ENCODE measurements around the gene C1QTNF5.

The C1QTNF5 gene

GRCh38 chr11:119342362-119343130 is 1.9 kb upstream of the C1QTNF5 start:
- TF ChIP-seq USF1 (IDR thresholded peaks at IDR 0.05), result no peak
- no peak for TF ChIP-seq TCF12 (IDR thresholded peaks at IDR 0.05; ENCODE audit: low read depth)
- no peak for TF ChIP-seq ZBTB7A (IDR thresholded peaks at IDR 0.05; ENCODE audit: low read depth)
- no peak for TF ChIP-seq RAD21 (IDR thresholded peaks at IDR 0.05; ENCODE audit: low read depth)
- no peak for TF ChIP-seq FOXM1 (IDR thresholded peaks at IDR 0.05; ENCODE audit: borderline replicate concordance, low read depth)
- TF ChIP-seq TEAD4 (IDR thresholded peaks at IDR 0.05), result no peak
- TF ChIP-seq EP300 (IDR thresholded peaks at IDR 0.05; ENCODE audit: borderline replicate concordance), result no peak
- no peak for TF ChIP-seq TAF1 (IDR thresholded peaks at IDR 0.05; ENCODE audit: low read depth)
- TF ChIP-seq EGR1 (IDR thresholded peaks at IDR 0.05), result no peak
- no peak for TF ChIP-seq CEBPB (IDR thresholded peaks at IDR 0.05)
- no peak for TF ChIP-seq CREB1 (IDR thresholded peaks at IDR 0.05; ENCODE audit: low read depth)
- TF ChIP-seq YY1 (IDR thresholded peaks at IDR 0.05; ENCODE audit: low read depth), result no peak

- no peak for TF ChIP-seq EP300 (IDR thresholded peaks at IDR 0.05; ENCODE audit: borderline replicate concordance)
- no peak for TF ChIP-seq TAF1 (IDR thresholded peaks at IDR 0.05; ENCODE audit: low read depth)
- TF ChIP-seq REST (IDR thresholded peaks at IDR 0.05; ENCODE audit: low read depth), result no peak
- TF ChIP-seq, protein P1, sequence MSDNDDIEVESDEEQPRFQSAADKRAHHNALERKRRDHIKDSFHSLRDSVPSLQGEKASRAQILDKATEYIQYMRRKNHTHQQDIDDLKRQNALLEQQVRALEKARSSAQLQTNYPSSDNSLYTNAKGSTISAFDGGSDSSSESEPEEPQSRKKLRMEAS (IDR thresholded peaks at IDR 0.05), result no peak
- TF ChIP-seq FOXM1 (IDR thresholded peaks at IDR 0.05; ENCODE audit: borderline replicate concordance, low read depth), result no peak
- no peak for TF ChIP-seq TCF12 (IDR thresholded peaks at IDR 0.05; ENCODE audit: low read depth)
- TF ChIP-seq RAD21 (IDR thresholded peaks at IDR 0.05; ENCODE audit: low read depth), result no peak
- no peak for TF ChIP-seq EGR1 (IDR thresholded peaks at IDR 0.05)
- no peak for TF ChIP-seq CREB1 (IDR thresholded peaks at IDR 0.05; ENCODE audit: low read depth)
- no peak for TF ChIP-seq CEBPB (IDR thresholded peaks at IDR 0.05)
- no peak for TF ChIP-seq ZBTB7A (IDR thresholded peaks at IDR 0.05; ENCODE audit: low read depth)
- TF ChIP-seq YY1 (IDR thresholded peaks at IDR 0.05; ENCODE audit: low read depth), result no peak
- TF ChIP-seq USF1 (IDR thresholded peaks at IDR 0.05), result no peak
- no peak for TF ChIP-seq NFIC (IDR thresholded peaks at IDR 0.05)
- no peak for TF ChIP-seq TEAD4 (IDR thresholded peaks at IDR 0.05)
Observed at GRCh38 chr11:119342023-119342300, 1.3 kb upstream of the C1QTNF5 start.

DNA sequence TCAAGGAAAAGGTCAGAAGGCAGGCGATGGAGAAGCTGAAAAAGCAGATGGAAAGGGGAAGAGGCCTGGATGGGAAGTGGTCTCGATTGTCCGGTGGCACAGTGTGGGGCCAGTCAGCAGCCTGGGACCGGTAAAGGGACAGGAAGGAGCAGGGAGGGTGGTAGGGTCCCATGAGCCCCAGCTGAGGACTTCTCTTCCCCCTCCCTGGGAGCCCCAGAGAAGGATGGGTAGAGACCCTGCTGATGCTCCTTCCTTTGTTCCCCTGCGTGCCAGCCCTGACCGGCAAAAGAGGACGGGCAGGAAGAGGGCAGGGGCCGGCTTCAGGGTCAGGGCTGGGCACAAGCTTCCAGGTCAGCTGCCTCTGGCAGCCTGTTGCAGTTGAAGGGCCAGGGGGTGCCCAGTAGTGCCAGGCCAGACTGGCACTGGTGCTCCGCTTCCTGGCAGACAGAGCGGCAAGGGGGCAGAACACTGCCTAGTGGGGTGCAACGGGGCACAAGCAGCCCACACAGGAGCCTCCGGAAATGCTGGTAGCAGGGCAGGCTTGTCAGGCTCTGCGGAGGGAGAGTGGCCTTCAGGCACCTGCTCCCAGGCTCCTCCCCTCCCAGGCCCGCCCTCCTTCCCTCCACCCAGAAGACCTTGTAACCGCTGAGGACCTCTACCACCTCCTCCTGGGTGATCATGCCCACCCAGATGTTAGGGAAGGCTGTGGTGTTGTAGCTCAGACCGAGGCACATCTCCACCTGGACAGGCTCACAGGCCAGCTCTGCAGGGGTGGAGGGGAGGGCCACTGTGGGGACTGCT is 739 bp upstream of the C1QTNF5 start:
- TF ChIP-seq FOXM1 (IDR thresholded peaks at IDR 0.05; ENCODE audit: borderline replicate concordance, low read depth), result no peak
- no peak for TF ChIP-seq REST (IDR thresholded peaks at IDR 0.05; ENCODE audit: low read depth)
- TF ChIP-seq ZBTB7A (IDR thresholded peaks at IDR 0.05; ENCODE audit: low read depth), result no peak
- no peak for TF ChIP-seq NFIC (IDR thresholded peaks at IDR 0.05)
- TF ChIP-seq CREB1 (IDR thresholded peaks at IDR 0.05; ENCODE audit: low read depth), result no peak
- no peak for TF ChIP-seq TAF1 (IDR thresholded peaks at IDR 0.05; ENCODE audit: low read depth)
- no peak for TF ChIP-seq RAD21 (IDR thresholded peaks at IDR 0.05; ENCODE audit: low read depth)
- no peak for TF ChIP-seq USF1 (IDR thresholded peaks at IDR 0.05)
- TF ChIP-seq TCF12 (IDR thresholded peaks at IDR 0.05; ENCODE audit: low read depth), result no peak
- no peak for TF ChIP-seq EGR1 (IDR thresholded peaks at IDR 0.05)

DNA sequence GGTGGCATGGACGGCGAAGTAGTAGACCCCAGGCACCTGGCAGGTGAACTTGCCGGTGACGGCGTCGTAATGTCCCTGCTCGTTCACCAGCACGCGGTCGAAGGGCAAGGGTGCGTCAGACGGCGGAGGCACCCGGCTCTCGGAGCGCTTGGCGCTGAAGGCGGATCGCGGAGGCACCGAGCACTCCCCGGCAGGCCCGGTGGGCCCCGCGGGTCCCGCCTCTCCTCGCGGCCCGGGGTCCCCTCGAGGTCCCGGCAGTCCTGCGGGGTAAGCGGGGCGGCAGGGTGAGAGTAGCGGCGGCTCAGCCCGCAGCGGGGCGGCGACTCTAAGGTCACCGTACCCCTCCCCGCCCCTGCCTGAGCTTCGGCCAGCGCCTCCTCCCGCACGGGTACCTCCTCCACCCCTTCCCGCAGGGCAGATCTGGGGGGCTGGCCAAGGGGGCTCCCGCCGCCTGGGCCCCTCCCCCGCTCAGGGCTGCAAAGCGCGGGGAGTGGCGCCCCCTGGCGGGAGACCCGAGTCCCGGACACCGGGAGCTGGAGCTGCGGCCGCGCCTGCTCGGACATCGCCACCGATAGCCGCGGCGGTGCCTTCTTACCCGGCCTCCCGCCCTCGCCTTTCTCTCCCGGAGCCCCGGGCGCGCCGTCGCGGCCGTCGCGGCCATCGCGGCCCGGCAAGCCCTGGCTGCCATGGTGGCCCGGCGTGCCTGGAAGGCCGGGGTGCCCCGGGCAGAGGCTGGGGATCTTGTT is 921 bp downstream of the C1QTNF5 start:
- peak; percentile 36; the same call in 1 of the 2 replicates for TF ChIP-seq RAD21 (IDR thresholded peaks at IDR 0.05; ENCODE audit: low read depth)
- TF ChIP-seq, protein P1 (IDR thresholded peaks at IDR 0.05), result no peak

All from Ishikawa (cell line).